Ovary (tissue), 9 donors: Measurements from ENCODE around the gene DCHS2. TPM values are rescaled to one million over a fixed set of nuclear protein-coding genes. Genes with fewer than 3 reads are reported as not detected.

ENCODE experiments used
- DNase-seq, 5 donors: peaks; one replicate each; pipeline ENCODE4 v3.0.0-alpha.2; 2019 to 2020
- H3K27ac ChIP-seq, 2 donors: fragments of 200-600 bp; one replicate each; pipeline versions ENCODE4 v1.5.1 to v1.8.0; 2019 to 2022
- H3K27me3 ChIP-seq: fragments of 200-600 bp; one replicate; pipeline ENCODE4 v1.8.0; 2022
- H3K36me3 ChIP-seq: fragments of 200-600 bp; sonication (generic); one replicate; pipeline ENCODE4 v1.5.1; 2019
- H3K4me1 ChIP-seq: one replicate; pipeline ENCODE4 v1.8.1; 2013; ENCODE audit warnings: mild to moderate bottlenecking, moderate library complexity; ENCODE audit not compliant: insufficient read depth
- H3K4me3 ChIP-seq: fragments of 200-600 bp; sonication (generic); one replicate; pipeline ENCODE4 v1.5.1; 2017
- H3K9me3 ChIP-seq, 2 donors: fragments of 200-600 bp in 1 of 2; sonication (generic) in 1 of 2; one replicate each; pipeline versions ENCODE4 v1.5.1 to v1.8.1; 2013 to 2019; ENCODE audit warnings: mild to moderate bottlenecking in 1 of 2, moderate library complexity in 1 of 2
- CTCF ChIP-seq, 3 donors: fragments of 450-650 bp in 2 of 3; fragments of 200-600 bp in 1 of 3; IDR thresholded peaks; one replicate each; pipeline versions ENCODE4 v1.5.1 to v1.8.0; 2016 to 2022; ENCODE audit warnings: antibody characterized with exemption in 3 of 3, mild to moderate bottlenecking in 1 of 3
- EP300 ChIP-seq: sonication (generic); formaldehyde crosslinking; IDR thresholded peaks from one replicate; pipeline ENCODE4 v1.6.1; 2017; ENCODE audit warnings: antibody characterized with exemption
- POLR2A ChIP-seq: fragments of 450-650 bp; IDR thresholded peaks from one replicate; pipeline ENCODE4 v1.6.1; 2017; ENCODE audit warnings: antibody characterized with exemption, mild to moderate bottlenecking, moderate library complexity
- WGBS, 3 donors: extraction: QIAGEN DNeasy Blood & Tissue Kit in 1 of 3; methylation state at CpG; one replicate each; pipeline versions ENCODE4 v1.1.5 to v1.1.7; 2013 to 2017; 5-methylcytosine and 5-hydroxymethylcytosine counted together
- intact Hi-C, 4 donors: fragments of 100-400 bp; cut with DNase I; formaldehyde crosslinking; loops; one replicate each; pipeline versions ENCODE4 v1.11.0 to v1.15.1; 2022 to 2023
- polyA plus RNA-seq, 2 donors: library from polyadenylated mRNA; stranded (reverse); fragments of 200-250 nt in 1 of 2; fragments of 350-450 nt in 1 of 2; fragmentation: Illumina TruSeq in 1 of 2; extraction: RNeasy Lipid Tissue Mini Kit (QIAGEN cat#74804) in 1 of 2; gene quantifications; one replicate each; pipeline ENCODE4 v1.2.3, GENCODE V29; 2013 to 2014
- total RNA-seq, 7 donors: library from RNA; depleted of rRNA in 2 of 7; stranded (reverse); fragments of >200 nt in 2 of 7; fragmentation: NEBNext Ultra II Directional in 3 of 7; extraction: Animal tissue kit (Norgen Biotek cat#: 25700) in 3 of 7; gene quantifications; one replicate each; pipeline versions ENCODE4 v1.1.0 to v1.2.4, GENCODE V29; 2016 to 2023
- donor health status: DM: no; HTN: no; CAD: no; lungs with moderate emphysema.
- donor health status: DM: no; HTN: no; CAD: no.
- donor health status: Bipolar disorder and iron deficiency.
- donor health status: DM: yes; HTN: yes; CAD: no.
- donor health status: DM: no; HTN: no; CAD: no.
- donor health status: DM: yes; HTN: yes; CAD: no.

DCHS2 gene
- total and polyA plus RNA-seq, 9 donors = 0.68 to 8.7 (median 2.6) TPM

GRCh38 chr4:154319736-154320135, 171.9 kb downstream of the DCHS2 start:
- Histone ChIP-seq H3K9me3 (no peaks in the 10 kb centered on the region), H3K36me3 (no peaks in the 10 kb centered on the region), H3K4me3 (no peak overlapping the region), H3K4me1 (no peaks in the 10 kb centered on the region), H3K27ac (no peak overlapping the region), H3K27me3 (no peaks in the 10 kb centered on the region)
- no peak for TF ChIP-seq POLR2A
- TF ChIP-seq CTCF (IDR thresholded peaks at IDR 0.05) = no peak
- TF ChIP-seq EP300 = no peak
- intact Hi-C loops = loop anchor here in 1 of 4 donors (10.0 kb wide), 1 partner anchor 535 kb away; the partner anchor contains the start of gene SFRP2
- 90 to 97% (median 95%) methylated on average over 1 of the region's 1 CpG for WGBS, 3 donors
- no peak for DNase-seq

DNA sequence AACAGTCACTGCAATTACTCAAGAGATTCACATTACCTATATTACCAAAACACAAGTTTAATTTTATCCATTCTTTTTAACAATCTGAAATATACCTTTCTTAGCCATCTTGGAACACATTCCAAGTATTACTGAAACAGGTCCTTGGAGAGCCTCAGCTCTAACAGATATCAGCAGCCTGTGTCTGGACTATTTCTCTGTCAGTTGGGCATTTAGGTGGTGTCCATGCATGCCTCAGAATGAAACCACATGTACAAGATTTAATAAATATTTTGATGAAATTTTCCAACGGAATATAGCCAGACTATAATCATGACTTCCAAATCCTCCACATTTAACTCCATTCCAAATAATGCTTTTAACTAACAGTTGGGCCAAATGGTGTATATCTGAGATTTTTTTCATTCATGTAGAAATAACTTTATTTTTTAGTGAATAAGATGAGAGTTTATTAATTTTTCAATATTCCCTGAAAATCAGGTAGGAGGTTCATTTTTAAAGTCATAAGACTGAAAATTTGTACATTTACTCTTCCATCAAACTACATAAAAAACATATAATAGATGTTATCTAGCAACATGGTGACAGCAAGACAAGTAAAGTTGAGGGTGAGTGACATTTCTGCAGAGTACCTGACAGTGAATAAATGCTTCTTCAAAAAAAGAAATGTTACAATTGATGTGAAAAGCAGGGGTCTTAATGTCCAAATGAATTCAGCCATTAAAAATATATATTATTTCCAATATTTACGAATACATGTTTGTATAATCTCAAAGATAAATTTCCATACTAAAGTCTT, 174.2 kb downstream of the DCHS2 start:
- 67 to 73% (median 71%) methylated on average over 2 of the region's 2 CpGs for WGBS, 3 donors
- no peaks in the 10 kb centered on the region for H3K4me1 ChIP-seq
- DNase-seq = no peak
- no peaks in the 10 kb centered on the region for H3K9me3 ChIP-seq
- TF ChIP-seq EP300 (no peak), POLR2A (no peak), CTCF (IDR thresholded peaks at IDR 0.05) (no peak)
- intact Hi-C loops = loop anchor here in 1 of 4 donors (10.0 kb wide), 1 partner anchor 533 kb away; the partner anchor contains the start of gene SFRP2
- no peak overlapping the region for H3K27ac ChIP-seq
- no peaks in the 10 kb centered on the region for H3K36me3 ChIP-seq
- H3K27me3 ChIP-seq = no peaks in the 10 kb centered on the region
- no peak overlapping the region for H3K4me3 ChIP-seq

- intact Hi-C loops = loop anchor here in 1 of 4 donors (10.0 kb wide), 1 partner anchor 531 kb away; the partner anchor contains the start of gene SFRP2
- no peak for TF ChIP-seq POLR2A
- TF ChIP-seq EP300 = no peak
- TF ChIP-seq CTCF (IDR thresholded peaks at IDR 0.05) = no peak
Measured at GRCh38 chr4:154315741-154316140, 175.9 kb downstream of the DCHS2 start.

DNA sequence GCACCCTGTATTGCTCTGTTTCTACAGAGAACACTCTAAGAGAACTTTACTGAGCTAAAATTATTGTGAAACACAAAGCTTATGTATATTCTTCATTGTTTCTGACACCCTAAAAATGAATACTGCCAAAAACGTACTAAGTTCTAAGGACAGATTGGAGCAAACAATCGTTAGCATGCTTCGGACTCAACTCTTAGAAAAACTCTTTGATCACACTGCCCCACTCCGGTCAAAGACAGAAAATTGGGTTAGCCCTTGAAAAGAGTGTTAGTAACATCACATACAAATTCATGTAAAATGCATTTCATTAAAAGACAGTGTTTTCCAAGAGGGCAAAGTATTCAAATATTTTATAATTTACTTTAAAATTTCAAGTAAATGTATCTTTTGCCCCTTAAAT, 177.4 kb downstream of the DCHS2 start:
- 15 to 20% (median 18%) methylated on average over 4 of the region's 4 CpGs for WGBS, 3 donors
- H3K27ac ChIP-seq = no peak overlapping the region
- TF ChIP-seq CTCF (IDR thresholded peaks at IDR 0.05) (no peak), EP300 (no peak), POLR2A (no peak)

More at GRCh38 chr4:154315741-154316140, 175.9 kb downstream of the DCHS2 start:
- Histone ChIP-seq H3K4me1 (no peaks in the 10 kb centered on the region), H3K27ac (no peak overlapping the region), H3K4me3 (no peak overlapping the region), H3K36me3 (no peaks in the 10 kb centered on the region), H3K27me3 (no peaks in the 10 kb centered on the region), H3K9me3 (no peaks in the 10 kb centered on the region)
- no peak for DNase-seq

More for the DNA sequence above, 177.4 kb downstream of the DCHS2 start:
- H3K4me1 ChIP-seq = no peaks in the 10 kb centered on the region
- H3K4me3 ChIP-seq = no peak overlapping the region
- H3K9me3 ChIP-seq = no peaks in the 10 kb centered on the region
- intact Hi-C loops = loop anchor here in 1 of 4 donors (10.0 kb wide), 1 partner anchor 529 kb away; the partner anchor contains the start of gene SFRP2
- H3K27me3 ChIP-seq = no peaks in the 10 kb centered on the region
- no peaks in the 10 kb centered on the region for H3K36me3 ChIP-seq
- DNase-seq = no peak
